ENCODE data around the gene TIMP2. TPM values are rescaled to one million over a fixed set of nuclear protein-coding genes. Genes with fewer than 3 reads are reported as not detected.

TIMP2 gene
- total RNA-seq, 1 donor from 2014 or later = 535 TPM

DNA sequence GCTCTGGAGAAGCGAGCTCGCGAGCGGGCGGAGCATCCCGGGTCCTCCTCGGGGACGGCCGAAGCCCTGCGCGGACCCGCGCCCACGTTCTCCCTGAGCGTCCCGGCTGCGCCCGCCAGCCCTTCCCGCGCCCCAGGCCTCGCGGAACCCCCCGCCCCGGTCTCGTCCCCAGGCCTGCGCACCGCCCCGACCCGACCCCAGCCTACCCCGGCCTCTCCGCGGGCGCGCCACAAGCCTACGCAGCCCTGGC is 84.7 kb downstream of the TIMP2 start:
- H3K27me3 Mint-ChIP-seq (ENCODE audit: low read depth) = no peaks in the 10 kb centered on the region
- peaks cover 15% of the 10 kb centered on the region for H3K36me3 Mint-ChIP-seq (ENCODE audit: low read depth)
- DNase-seq (ENCODE audit: low spot score) = no peak
- peaks cover 35% of the 10 kb centered on the region for H3K4me1 Mint-ChIP-seq (ENCODE audit: low read depth)
- peak overlapping the region; percentile 86 for H3K4me3 Mint-ChIP-seq (ENCODE audit: unreplicated experiment)
- no peaks in the 10 kb centered on the region for H3K9me3 Mint-ChIP-seq (ENCODE audit: low read depth)
- peak overlapping the region; percentile 93 for H3K27ac Mint-ChIP-seq (ENCODE audit: unreplicated experiment)
- TF ChIP-seq CTCF (IDR thresholded peaks at IDR 0.05) = no peak

- Mint-ChIP-seq H3K4me3 (ENCODE audit: unreplicated experiment) (peak overlapping the region; percentile 86), H3K27ac (ENCODE audit: unreplicated experiment) (peak overlapping the region; percentile 95), H3K9me3 (ENCODE audit: low read depth) (no peaks in the 10 kb centered on the region), H3K4me1 (ENCODE audit: low read depth) (peaks cover 35% of the 10 kb centered on the region), H3K27me3 (ENCODE audit: low read depth) (no peaks in the 10 kb centered on the region), H3K36me3 (ENCODE audit: low read depth) (peaks cover 17% of the 10 kb centered on the region)
- DNase-seq (ENCODE audit: low spot score) = peak; percentile 81
- no peak for TF ChIP-seq CTCF (IDR thresholded peaks at IDR 0.05)
These were observed 85.2 kb downstream of the TIMP2 start for GRCh38 chr17:78839762-78840529.

DNA sequence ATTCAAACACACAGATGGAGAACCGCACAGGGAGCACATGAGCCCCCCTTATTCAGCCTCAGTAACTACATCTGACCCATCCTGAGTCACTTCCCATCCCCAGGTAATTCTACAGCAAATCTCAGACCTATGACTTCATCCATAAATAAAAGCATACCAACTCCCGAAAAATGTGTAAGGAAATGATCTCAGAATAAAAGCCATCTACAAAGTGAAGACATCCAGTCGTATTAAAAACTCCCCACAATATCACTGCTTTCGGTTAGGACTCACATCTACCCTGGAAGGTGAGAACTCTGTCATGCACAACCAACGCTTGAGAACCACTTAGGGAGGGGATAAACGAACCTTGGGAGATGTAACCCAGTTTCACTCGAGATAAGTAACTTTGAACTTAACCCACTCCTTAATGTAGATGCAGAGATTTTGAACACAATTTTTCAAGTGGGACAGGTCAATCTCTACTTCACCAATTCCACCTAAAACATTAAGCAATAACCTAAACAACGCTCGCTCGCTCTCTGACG is 85.9 kb downstream of the TIMP2 start:
- no peaks in the 10 kb centered on the region for H3K27me3 Mint-ChIP-seq (ENCODE audit: low read depth)
- peak overlapping the region; percentile 95 for H3K27ac Mint-ChIP-seq (ENCODE audit: unreplicated experiment)
- no peak for DNase-seq (ENCODE audit: low spot score)
- peak overlapping the region; percentile 86 for H3K4me3 Mint-ChIP-seq (ENCODE audit: unreplicated experiment)
- H3K9me3 Mint-ChIP-seq (ENCODE audit: low read depth) = no peaks in the 10 kb centered on the region
- no peak for TF ChIP-seq CTCF (IDR thresholded peaks at IDR 0.05)
- peaks cover 17% of the 10 kb centered on the region for H3K36me3 Mint-ChIP-seq (ENCODE audit: low read depth)
- peaks cover 35% of the 10 kb centered on the region for H3K4me1 Mint-ChIP-seq (ENCODE audit: low read depth)

- Mint-ChIP-seq H3K4me3 (ENCODE audit: unreplicated experiment) (peak overlapping the region; percentile 86), H3K36me3 (ENCODE audit: low read depth) (peaks cover 19% of the 10 kb centered on the region), H3K4me1 (ENCODE audit: low read depth) (peaks cover 32% of the 10 kb centered on the region), H3K27me3 (ENCODE audit: low read depth) (no peaks in the 10 kb centered on the region), H3K27ac (ENCODE audit: unreplicated experiment) (peak overlapping the region; percentile 95), H3K9me3 (ENCODE audit: low read depth) (no peaks in the 10 kb centered on the region)
- no peak for DNase-seq (ENCODE audit: low spot score)
- no peak for TF ChIP-seq CTCF (IDR thresholded peaks at IDR 0.05)
These were observed 86.6 kb downstream of the TIMP2 start for GRCh38 chr17:78838574-78839005.

DNA sequence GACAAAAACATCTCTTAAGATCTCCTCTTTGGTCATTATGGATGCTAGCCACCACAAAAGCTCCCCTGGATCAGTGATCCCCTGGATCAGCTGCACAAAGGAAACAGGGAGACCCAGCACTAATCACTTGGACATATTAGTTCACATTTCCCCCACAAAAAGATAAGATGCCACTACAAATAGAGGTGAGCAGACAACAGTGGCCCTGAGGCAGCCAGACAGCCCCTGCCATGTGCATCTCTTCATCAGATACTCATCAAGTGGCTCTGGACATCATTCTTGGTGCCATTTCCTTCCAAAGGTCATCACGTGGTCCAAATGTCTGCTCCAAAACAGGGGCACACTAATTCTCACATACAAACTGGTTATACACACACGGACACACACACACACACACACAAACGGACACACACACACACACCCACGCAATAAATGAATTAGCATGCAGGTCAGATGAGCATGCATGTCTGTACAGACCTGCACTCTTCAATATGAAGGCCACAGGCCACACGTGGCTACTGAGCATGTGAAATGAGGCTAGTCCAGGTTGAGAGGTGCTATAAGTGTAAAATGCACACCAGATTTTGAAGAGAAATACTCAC is 88.7 kb downstream of the TIMP2 start:
- Mint-ChIP-seq H3K9me3 (ENCODE audit: low read depth) (no peaks in the 10 kb centered on the region), H3K27me3 (ENCODE audit: low read depth) (no peaks in the 10 kb centered on the region), H3K4me1 (ENCODE audit: low read depth) (peaks cover 26% of the 10 kb centered on the region), H3K27ac (ENCODE audit: unreplicated experiment) (no peak overlapping the region), H3K36me3 (ENCODE audit: low read depth) (peaks cover 37% of the 10 kb centered on the region), H3K4me3 (ENCODE audit: unreplicated experiment) (no peak overlapping the region)
- no peak for TF ChIP-seq CTCF (IDR thresholded peaks at IDR 0.05)
- peak; percentile 12 for DNase-seq (ENCODE audit: low spot score)
